ENCODE measurements around the gene CTIF.

Gene CTIF

DNA sequence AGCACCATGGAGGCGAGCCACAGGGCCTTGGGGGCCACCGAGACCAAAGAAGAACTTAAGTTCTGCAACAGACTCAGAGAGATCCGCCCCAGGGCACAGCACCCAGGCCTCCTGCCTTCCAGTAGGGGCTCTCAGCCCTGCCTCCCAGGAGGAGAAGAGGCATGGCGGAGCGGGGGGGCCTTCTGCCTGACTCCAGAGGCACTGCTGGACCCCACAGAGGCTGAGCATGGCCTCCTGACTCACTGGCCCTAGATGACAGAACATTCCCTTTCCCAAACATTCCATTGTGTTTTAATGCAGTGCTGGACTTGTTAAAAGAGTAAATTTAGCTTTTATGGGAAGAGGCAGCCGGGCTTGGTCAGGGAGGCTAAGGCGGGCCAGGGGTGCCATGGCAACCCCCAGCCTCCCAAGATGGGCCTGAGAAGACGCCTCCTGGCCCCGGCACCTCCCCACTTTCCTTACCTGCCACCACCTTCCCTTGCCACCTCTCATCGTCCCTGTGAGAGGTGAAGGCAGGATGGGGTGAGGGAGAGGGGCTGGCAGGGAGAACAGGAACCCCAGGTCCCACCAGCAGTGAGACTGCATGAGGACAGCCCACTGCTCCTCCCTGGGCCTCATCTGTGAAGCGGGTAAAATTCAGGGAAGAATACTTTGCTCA is 346.6 kb downstream of the CTIF start:
- DNase-seq (ENCODE audit: low read depth in 2 of 2) = no peak

DNA sequence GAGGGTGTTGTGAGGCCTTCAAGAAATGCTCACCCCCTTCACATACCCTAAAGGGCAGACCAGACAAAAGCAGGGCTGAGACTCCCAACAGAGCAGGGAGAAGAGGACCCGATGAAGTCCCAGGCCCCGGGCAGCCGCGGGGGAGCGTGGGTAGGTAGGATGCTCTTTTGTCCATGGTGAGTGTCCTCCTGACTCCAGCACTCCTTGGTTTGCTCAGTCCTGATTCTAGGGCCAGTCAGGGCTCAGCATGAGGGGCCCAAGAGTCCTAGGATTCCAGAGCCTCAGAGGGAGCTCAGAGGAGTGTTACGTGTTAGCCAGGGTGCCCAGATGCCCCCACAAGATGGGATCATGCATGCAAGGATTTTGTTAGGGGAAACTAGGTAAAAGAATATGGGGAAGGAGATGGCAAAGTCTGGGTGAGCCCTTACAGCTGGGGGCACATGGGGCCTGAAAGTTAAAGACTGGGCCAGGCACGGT is 347.1 kb downstream of the CTIF start:
- DNase-seq (ENCODE audit: low read depth in 2 of 2) = no peak

GRCh38 chr18:48886520-48887293 is 347.9 kb downstream of the CTIF start:
- no peak for DNase-seq (ENCODE audit: low read depth in 2 of 2)

GRCh38 chr18:48887294-48887904 is 348.6 kb downstream of the CTIF start:
- DNase-seq (ENCODE audit: low read depth in 2 of 2) = no peak

- DNase-seq (ENCODE audit: low read depth in 2 of 2) = no peak
Measured at GRCh38 chr18:48887905-48888772, 349.3 kb downstream of the CTIF start.

GRCh38 chr18:48888773-48889080 is 349.9 kb downstream of the CTIF start:
- DNase-seq (ENCODE audit: low read depth in 2 of 2) = no peak

DNA sequence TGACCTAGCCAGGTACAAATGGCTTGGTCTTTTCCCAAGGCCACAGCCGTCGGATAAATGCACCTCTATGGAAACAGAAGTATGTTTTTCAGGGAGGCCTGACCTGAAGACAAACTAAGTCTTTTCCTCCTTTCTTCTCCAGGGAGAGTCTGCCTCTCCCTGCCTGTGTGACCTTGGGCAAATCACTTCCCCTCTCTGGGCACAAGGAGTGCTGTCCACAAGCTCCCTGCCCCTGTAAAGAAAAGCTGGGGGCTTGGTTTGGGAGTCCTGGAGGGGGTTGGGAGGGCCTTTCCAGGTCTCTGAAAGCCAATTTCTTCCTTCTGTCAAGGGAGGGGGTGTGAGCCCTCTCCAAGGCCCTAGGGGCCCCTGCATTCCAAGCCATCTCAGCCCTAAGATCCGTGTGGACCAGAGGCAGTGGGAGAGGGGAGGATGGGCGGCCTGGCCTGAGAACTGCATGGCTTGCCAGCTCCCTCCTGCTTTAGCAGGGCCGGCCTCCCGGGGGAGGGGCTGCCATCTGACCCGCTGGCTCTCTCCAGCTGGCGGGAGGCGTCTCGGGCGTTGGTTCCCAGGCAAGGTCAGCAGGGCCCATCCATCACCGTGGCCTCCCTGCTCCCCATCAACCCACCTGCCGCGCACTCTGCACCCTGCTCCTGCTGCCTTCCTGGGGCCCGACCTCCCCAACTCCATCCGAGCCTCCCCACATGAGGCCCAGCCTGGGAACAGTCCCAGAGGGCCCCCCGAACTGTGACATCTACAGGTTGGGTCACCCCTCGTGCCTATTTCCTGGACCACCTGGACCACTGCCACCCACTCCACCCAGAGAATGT is 350.5 kb downstream of the CTIF start:
- no peak for DNase-seq (ENCODE audit: low read depth in 2 of 2)

DNA sequence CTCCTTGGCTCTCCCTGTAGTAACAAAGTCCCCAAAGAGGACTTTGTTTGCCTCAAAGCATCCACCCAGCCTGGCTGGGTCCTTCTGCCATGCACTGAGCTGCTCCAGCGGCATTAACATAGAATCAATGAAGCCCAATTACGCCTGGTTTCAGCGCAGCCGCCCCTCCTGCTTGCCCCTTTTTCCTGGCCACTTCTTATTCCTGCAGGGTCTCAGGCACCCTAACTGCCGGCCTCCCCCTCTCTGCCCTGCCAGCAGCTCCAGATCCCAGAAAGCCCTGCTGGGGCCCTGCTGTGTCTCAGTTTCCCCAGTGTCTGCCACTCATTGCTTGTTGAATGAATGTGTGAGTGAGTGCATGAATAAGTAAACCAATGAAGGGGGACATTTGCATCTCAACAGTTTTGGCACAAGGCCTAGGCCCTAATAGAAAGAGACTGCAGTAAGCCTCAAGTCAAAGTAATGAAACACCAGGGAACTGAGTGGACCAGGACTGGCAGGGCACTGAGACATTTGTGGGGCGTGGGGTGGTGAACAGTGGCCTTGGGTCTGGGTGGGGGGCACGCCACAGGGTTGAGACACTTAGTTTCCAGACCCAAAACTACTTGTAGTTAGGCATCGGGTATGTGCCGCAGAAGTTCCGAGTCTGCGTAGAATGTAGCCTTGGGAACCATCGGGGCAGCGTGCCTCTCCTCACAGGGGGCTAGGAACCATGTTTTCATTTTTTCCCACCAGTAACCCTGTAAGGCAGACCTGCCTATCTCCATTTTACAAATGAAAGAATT is 351.3 kb downstream of the CTIF start:
- DNase-seq (ENCODE audit: low read depth in 2 of 2) = no peak

DNA sequence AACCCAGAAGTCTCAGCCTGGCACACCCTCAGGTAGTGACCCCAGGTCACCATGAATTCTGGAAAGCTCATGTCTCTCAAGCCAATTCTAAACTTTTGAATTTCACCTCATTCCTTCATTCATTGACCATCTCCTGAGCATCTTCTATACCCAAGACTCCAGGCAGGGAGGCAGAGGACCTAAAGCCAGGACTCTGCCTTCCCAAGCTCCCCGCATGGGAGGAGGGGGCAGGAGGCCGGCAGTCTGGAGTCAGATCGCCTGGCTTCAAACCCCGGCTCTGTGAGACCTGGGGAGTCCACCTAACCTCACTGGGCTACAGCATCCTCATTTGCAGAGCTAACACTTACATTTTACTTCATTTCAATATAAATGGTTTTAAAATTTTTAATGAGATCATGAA is 352.9 kb downstream of the CTIF start:
- DNase-seq (ENCODE audit: low read depth in 2 of 2) = no peak

GRCh38 chr18:48892146-48892855 is 353.5 kb downstream of the CTIF start:
- no peak for DNase-seq (ENCODE audit: low read depth in 2 of 2)

GRCh38 chr18:48893061-48893607 is 354.3 kb downstream of the CTIF start:
- DNase-seq (ENCODE audit: low read depth in 2 of 2) = no peak

DNA sequence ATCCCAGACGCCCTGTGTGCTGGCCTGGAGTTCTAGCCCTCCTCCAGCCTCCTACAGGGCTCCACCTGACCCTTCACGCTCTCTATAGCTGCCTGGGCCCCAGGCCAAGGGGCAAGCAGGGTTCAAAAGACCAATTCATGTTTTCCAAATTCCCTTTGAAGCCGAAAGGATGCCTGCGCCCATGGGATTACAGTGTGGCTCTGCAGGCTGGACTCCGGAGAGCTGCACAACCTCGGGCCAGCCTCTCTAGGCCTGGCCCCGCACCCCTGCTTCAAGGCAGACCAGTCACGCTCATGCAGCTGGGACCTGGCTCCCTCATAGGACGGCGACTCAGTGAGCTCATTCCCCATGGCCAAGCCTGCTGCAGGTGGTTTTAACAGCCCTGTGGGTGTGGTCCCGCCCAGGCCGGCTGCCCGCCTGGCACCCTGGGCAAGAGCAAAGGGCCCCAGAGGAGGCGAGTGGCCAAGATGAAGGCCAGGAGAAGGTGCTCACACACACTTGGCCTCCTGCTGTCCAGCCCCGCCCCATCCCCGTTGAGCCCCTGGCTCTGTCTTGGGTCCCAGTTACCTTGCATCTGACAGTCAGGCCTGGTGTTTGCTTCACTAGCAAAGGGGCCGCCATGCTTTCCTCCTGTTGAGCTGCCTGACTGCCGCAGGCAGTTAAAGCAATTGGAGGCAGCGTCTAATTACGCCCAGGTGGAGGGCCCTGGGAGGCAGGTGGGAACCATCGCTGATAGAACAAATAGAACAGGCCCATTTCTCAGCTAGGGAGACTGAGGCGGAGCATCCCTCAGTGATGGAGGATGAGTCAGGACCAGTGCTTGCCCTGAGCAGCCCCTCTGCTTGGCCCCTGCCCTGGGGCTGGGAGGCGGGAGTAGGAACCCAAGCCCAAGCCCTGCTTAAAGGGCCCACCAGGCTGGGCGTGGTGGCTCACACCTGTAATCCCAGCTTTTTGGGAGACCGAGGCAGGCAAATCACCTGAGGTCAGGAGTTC is 355.1 kb downstream of the CTIF start:
- no peak for DNase-seq (ENCODE audit: low read depth in 2 of 2)

DNA sequence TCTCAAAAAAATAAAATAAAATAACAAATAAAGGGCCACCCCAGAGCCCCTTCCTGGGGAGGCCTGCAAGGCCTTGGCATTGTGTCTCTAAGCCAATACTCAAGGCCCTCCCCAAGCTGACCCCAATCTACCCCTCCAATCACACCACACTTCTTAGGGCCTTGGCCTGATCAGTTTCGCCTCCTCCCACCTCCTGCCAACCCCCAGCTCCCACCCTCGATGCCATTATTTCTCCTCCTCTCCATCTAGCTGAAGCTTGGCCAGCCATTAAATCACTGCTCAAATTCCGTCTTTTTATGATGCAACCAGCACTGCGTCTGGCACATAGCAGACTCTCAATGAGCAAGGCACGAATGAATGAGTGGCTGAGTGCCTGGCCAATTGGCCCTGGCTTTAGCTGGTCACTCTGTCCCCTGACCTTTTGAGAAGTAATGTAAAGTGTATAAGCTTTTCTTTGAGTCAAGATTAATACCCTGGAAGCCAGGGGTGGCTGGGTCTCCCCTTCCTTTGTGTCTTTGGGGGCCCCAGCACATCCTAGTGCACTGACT is 356.0 kb downstream of the CTIF start:
- DNase-seq (ENCODE audit: low read depth in 2 of 2) = no peak

DNA sequence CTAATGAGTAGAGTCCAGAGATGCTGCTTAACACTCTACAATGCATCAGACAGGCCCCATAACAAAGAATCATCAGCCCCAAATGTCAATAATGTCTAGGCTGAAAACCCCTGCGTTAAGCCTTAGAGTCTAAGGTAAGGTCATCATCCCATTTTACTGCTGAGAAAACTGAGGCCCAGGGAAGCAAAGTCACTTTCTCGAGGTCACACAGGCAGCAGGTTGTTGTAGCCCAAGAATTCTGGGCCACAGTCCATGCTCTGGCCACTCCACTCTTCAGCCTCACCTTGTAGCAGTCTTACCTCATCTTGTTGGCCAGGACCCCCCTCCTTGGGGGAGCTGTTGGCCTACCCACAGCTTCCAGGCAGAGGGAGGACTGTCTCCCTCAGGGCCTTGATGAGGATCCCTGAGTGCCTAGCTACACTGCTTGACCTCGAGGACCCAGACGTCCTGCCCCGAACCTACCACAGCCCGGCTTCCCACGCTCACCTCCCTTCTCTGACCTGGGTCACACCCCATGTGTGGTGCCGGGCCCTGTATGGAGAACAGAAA is 357.6 kb downstream of the CTIF start:
- no peak for DNase-seq (ENCODE audit: low read depth in 2 of 2)

- DNase-seq (ENCODE audit: low read depth in 2 of 2) = peak in 1 of 2 donors; percentile 13
Measured at GRCh38 chr18:48896875-48897511, 358.2 kb downstream of the CTIF start.

GRCh38 chr18:48897531-48897930 is 358.7 kb downstream of the CTIF start:
- DNase-seq (ENCODE audit: low read depth in 2 of 2) = no peak

DNA sequence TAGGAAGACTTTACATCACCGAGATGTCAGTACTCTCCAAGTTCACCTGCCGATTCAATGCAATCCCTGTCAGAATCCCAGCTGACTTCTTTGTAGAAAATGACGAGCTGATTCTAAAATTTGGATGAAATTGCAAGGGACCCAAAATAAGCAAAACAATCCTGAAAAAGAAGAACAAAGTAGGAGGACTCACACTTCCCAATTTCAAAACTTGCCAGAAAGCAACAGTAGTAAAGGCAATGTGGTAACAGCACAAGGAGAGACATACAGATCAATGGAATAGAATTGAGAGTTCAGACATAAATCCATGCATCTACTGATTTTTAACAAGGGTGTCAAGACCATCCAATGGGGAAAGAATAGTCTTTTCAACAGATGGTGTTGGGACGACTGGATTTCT is 359.7 kb downstream of the CTIF start:
- no peak for DNase-seq (ENCODE audit: low read depth in 2 of 2)
